GM12892 (cell line): ENCODE data around the gene PDIA6.

Experiments used
- POLR2A ChIP-seq: IDR thresholded peaks from 2 replicates; pipeline ENCODE4 v1.6.1; 2011; ENCODE audit warnings: low read depth, low read length, control low read depth
- TAF1 ChIP-seq: IDR thresholded peaks from 2 replicates; pipeline ENCODE4 v1.6.1; 2011; ENCODE audit warnings: low read depth, mild to moderate bottlenecking, control low read depth, low read length, borderline replicate concordance

- TF ChIP-seq POLR2A (no peak), TAF1 (no peak)
These were observed 62.0 kb downstream of the PDIA6 start for GRCh38 chr2:10750610-10751009.
